Ishikawa (cell line): ENCODE data around the gene NOX5.

Experiments used
- CEBPB ChIP-seq: IDR thresholded peaks from 2 replicates; pipeline ENCODE4 v1.6.1; 2012
- CREB1 ChIP-seq: IDR thresholded peaks from 2 replicates; pipeline ENCODE4 v1.6.1; 2012; ENCODE audit warnings: low read depth
- EGR1 ChIP-seq: IDR thresholded peaks from 2 replicates; pipeline ENCODE4 v1.6.1; 2012
- EP300 ChIP-seq: IDR thresholded peaks from 2 replicates; pipeline ENCODE4 v1.6.1; 2012; ENCODE audit warnings: borderline replicate concordance
- FOXM1 ChIP-seq: IDR thresholded peaks from 2 replicates; pipeline ENCODE4 v1.6.1; 2012; ENCODE audit warnings: low read depth, borderline replicate concordance
- MAX ChIP-seq: IDR thresholded peaks from 2 replicates; pipeline ENCODE4 v1.6.1; 2012
- NFIC ChIP-seq: IDR thresholded peaks from 2 replicates; pipeline ENCODE4 v1.6.1; 2012
- RAD21 ChIP-seq: IDR thresholded peaks from 2 replicates; pipeline ENCODE4 v1.6.1; 2012; ENCODE audit warnings: low read depth
- REST ChIP-seq: IDR thresholded peaks from 2 replicates; pipeline ENCODE4 v1.6.1; 2012; ENCODE audit warnings: low read depth, mild to moderate bottlenecking
- TAF1 ChIP-seq: IDR thresholded peaks from 2 replicates; pipeline ENCODE4 v1.6.1; 2012; ENCODE audit warnings: low read depth, mild to moderate bottlenecking
- TCF12 ChIP-seq: IDR thresholded peaks from 2 replicates; pipeline ENCODE4 v1.6.1; 2012; ENCODE audit warnings: low read depth
- TEAD4 ChIP-seq: IDR thresholded peaks from 2 replicates; pipeline ENCODE4 v1.6.1; 2012
- YY1 ChIP-seq: IDR thresholded peaks from 2 replicates; pipeline ENCODE4 v1.6.1; 2012; ENCODE audit warnings: low read depth
- ZBTB7A ChIP-seq: IDR thresholded peaks from 2 replicates; pipeline ENCODE4 v1.6.1; 2012; ENCODE audit warnings: low read depth

DNA sequence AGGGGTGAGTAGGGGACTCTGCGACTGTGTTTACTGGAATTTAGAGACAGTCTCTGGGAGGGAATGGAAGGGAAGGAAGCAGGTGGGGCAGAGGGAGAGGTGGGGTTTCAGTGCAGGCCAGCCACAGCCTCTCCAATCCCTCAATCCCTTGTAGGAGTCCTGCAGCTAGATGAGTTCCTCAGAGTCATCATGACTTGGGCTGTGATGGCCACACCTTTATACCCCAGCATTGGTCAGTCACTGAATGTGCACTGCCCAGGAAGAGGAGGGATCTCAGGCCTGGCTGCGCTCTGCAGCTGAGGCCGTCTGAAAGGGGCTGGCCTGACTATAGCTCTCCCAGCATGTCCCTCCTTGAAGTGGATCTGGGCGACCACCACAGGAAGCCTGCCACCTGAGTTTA is 78.6 kb downstream of the NOX5 start:
- no peak for TF ChIP-seq ZBTB7A
- TF ChIP-seq EGR1, result no peak
- no peak for TF ChIP-seq TEAD4
- TF ChIP-seq EP300, result no peak
- TF ChIP-seq CREB1, result no peak
- no peak for TF ChIP-seq RAD21
- no peak for TF ChIP-seq MAX
- TF ChIP-seq REST, result no peak
- TF ChIP-seq YY1, result no peak
- no peak for TF ChIP-seq TCF12
- no peak for TF ChIP-seq TAF1
- no peak for TF ChIP-seq CEBPB
- no peak for TF ChIP-seq FOXM1
- TF ChIP-seq NFIC, result no peak
